ENCODE measurements around the gene AKT3.

DNA sequence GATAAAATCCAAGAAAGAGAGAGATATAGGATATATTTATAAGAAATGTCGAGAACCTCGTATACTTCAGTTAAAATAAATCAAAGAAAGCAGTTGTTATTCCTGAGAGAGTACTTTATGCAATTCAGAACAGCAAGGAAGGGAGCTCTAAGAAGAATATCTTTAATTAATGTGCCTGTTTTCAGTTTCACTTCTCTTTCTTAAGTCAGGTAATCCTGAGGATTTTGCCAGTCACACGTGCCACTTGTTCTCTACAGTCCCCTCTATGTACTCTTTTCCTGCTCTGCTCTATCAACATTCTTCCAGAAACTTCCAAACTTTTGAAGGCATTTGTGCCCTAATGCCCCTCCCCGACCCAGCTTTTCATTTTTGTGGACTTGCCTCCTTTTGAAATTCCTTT, 211.9 kb downstream of the AKT3 start:
- TF ChIP-seq POLR2A (IDR thresholded peaks at IDR 0.05), result no peak
- TF ChIP-seq, protein P1, sequence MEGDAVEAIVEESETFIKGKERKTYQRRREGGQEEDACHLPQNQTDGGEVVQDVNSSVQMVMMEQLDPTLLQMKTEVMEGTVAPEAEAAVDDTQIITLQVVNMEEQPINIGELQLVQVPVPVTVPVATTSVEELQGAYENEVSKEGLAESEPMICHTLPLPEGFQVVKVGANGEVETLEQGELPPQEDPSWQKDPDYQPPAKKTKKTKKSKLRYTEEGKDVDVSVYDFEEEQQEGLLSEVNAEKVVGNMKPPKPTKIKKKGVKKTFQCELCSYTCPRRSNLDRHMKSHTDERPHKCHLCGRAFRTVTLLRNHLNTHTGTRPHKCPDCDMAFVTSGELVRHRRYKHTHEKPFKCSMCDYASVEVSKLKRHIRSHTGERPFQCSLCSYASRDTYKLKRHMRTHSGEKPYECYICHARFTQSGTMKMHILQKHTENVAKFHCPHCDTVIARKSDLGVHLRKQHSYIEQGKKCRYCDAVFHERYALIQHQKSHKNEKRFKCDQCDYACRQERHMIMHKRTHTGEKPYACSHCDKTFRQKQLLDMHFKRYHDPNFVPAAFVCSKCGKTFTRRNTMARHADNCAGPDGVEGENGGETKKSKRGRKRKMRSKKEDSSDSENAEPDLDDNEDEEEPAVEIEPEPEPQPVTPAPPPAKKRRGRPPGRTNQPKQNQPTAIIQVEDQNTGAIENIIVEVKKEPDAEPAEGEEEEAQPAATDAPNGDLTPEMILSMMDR (IDR thresholded peaks at IDR 0.05), result no peak

Measured in heart left ventricle (tissue), 13 donors.